Measurements from ENCODE around the gene KCNT2. TPM values are rescaled to one million over a fixed set of nuclear protein-coding genes. Genes with fewer than 3 reads are reported as not detected.

Gene KCNT2
- total and polyA plus RNA-seq, 2 experiments from 2014 or later, result 0.14 to 0.32 TPM

- H3K36me3 ChIP-seq (ENCODE audit: low read depth), result no peaks in the 10 kb centered on the region
- H4K20me1 ChIP-seq (ENCODE audit: insufficient read depth), result no peaks in the 10 kb centered on the region
- TF ChIP-seq EZH2phosphoT487 (IDR thresholded peaks at IDR 0.05; ENCODE audit: insufficient read depth, low read depth) (no peak), EZH2 (IDR thresholded peaks at IDR 0.05; ENCODE audit: insufficient read depth, poor library complexity, severe bottlenecking) (no peak)
- no peak overlapping the region for H3K4me2 ChIP-seq (ENCODE audit: unreplicated experiment)
- in situ Hi-C loops (cut with MboI), result no loop called here
- no peaks in the 10 kb centered on the region for H3K9me3 ChIP-seq (ENCODE audit: low read depth)
- no peak overlapping the region; the same call in 1 of the 2 replicates for H2AFZ ChIP-seq
- H3K79me2 ChIP-seq (ENCODE audit: insufficient read depth), result no peaks in the 10 kb centered on the region
- H3K4me3 ChIP-seq, result no peak overlapping the region
- no peaks in the 10 kb centered on the region for H3K4me1 ChIP-seq (ENCODE audit: insufficient read depth)
- H3F3A ChIP-seq (ENCODE audit: insufficient read depth), result no peaks in the 10 kb centered on the region
- no peak overlapping the region for H3K27ac ChIP-seq
- H3K9ac ChIP-seq, result no peak overlapping the region
- H3K27me3 ChIP-seq (replicated peaks; ENCODE audit: insufficient read depth), result no peaks in the 10 kb centered on the region
- 64 to 67% methylated on average over 8 of the region's 8 CpGs for WGBS, 2 experiments (ENCODE audit: low coverage in 1 of 2, low lambda C conversion rate in 2 of 2, missing lambda C conversion rate in 2 of 2)
- peak; percentile 57 for DNase-seq
- H3K9me2 ChIP-seq (ENCODE audit: insufficient read depth), result no peaks in the 10 kb centered on the region
These were observed 290.4 kb downstream of the KCNT2 start for GRCh38 chr1:196317535-196318522.

- H3K27me3 ChIP-seq (replicated peaks; ENCODE audit: insufficient read depth), result no peaks in the 10 kb centered on the region
- H3K27ac ChIP-seq, result no peak overlapping the region
- H3K9ac ChIP-seq, result no peak overlapping the region
- 93 to 96% methylated on average over 1 of the region's 1 CpG for WGBS, 2 experiments (ENCODE audit: low coverage in 1 of 2, low lambda C conversion rate in 2 of 2, missing lambda C conversion rate in 2 of 2)
- no peak overlapping the region for H3K4me2 ChIP-seq (ENCODE audit: unreplicated experiment)
- in situ Hi-C loops (cut with MboI), result no loop called here
- H3K9me2 ChIP-seq (ENCODE audit: insufficient read depth), result no peaks in the 10 kb centered on the region
- no peaks in the 10 kb centered on the region for H3F3A ChIP-seq (ENCODE audit: insufficient read depth)
- DNase-seq, result no peak
- no peaks in the 10 kb centered on the region for H3K79me2 ChIP-seq (ENCODE audit: insufficient read depth)
- no peaks in the 10 kb centered on the region for H4K20me1 ChIP-seq (ENCODE audit: insufficient read depth)
- H3K4me1 ChIP-seq (ENCODE audit: insufficient read depth), result no peaks in the 10 kb centered on the region
- TF ChIP-seq EZH2phosphoT487 (IDR thresholded peaks at IDR 0.05; ENCODE audit: insufficient read depth, low read depth) (no peak), EZH2 (IDR thresholded peaks at IDR 0.05; ENCODE audit: insufficient read depth, poor library complexity, severe bottlenecking) (no peak)
- no peak overlapping the region for H2AFZ ChIP-seq
- no peaks in the 10 kb centered on the region for H3K9me3 ChIP-seq (ENCODE audit: low read depth)
- no peaks in the 10 kb centered on the region for H3K36me3 ChIP-seq (ENCODE audit: low read depth)
- no peak overlapping the region for H3K4me3 ChIP-seq
These were observed 295.5 kb downstream of the KCNT2 start for GRCh38 chr1:196312739-196313138.

GRCh38 chr1:196309386-196309785, 298.9 kb downstream of the KCNT2 start:
- no peak overlapping the region for H2AFZ ChIP-seq
- no peaks in the 10 kb centered on the region for H3K36me3 ChIP-seq (ENCODE audit: low read depth)
- H3K27me3 ChIP-seq (replicated peaks; ENCODE audit: insufficient read depth), result no peaks in the 10 kb centered on the region
- in situ Hi-C loops (cut with MboI), result loop anchor here (10.0 kb wide), 1 partner anchor 165 kb away; no protein-coding TSS in a partner anchor
- TF ChIP-seq EZH2phosphoT487 (IDR thresholded peaks at IDR 0.05; ENCODE audit: insufficient read depth, low read depth) (no peak), EZH2 (IDR thresholded peaks at IDR 0.05; ENCODE audit: insufficient read depth, poor library complexity, severe bottlenecking) (no peak)
- H3F3A ChIP-seq (ENCODE audit: insufficient read depth), result no peaks in the 10 kb centered on the region
- H3K4me1 ChIP-seq (ENCODE audit: insufficient read depth), result no peaks in the 10 kb centered on the region
- WGBS, 2 experiments (ENCODE audit: low coverage in 1 of 2, low lambda C conversion rate in 2 of 2, missing lambda C conversion rate in 2 of 2), result 75% methylated on average over 1 of the region's 1 CpG
- no peaks in the 10 kb centered on the region for H4K20me1 ChIP-seq (ENCODE audit: insufficient read depth)
- H3K79me2 ChIP-seq (ENCODE audit: insufficient read depth), result no peaks in the 10 kb centered on the region
- no peak overlapping the region for H3K27ac ChIP-seq
- no peak overlapping the region for H3K4me3 ChIP-seq
- H3K9me2 ChIP-seq (ENCODE audit: insufficient read depth), result no peaks in the 10 kb centered on the region
- H3K4me2 ChIP-seq (ENCODE audit: unreplicated experiment), result no peak overlapping the region
- DNase-seq, result peak; percentile 63
- H3K9me3 ChIP-seq (ENCODE audit: low read depth), result no peaks in the 10 kb centered on the region
- H3K9ac ChIP-seq, result no peak overlapping the region

- Histone ChIP-seq H3K9me3 (ENCODE audit: low read depth) (no peaks in the 10 kb centered on the region), H3K9me2 (ENCODE audit: insufficient read depth) (no peaks in the 10 kb centered on the region), H3K4me2 (ENCODE audit: unreplicated experiment) (no peak overlapping the region), H3K27me3 (replicated peaks; ENCODE audit: insufficient read depth) (no peaks in the 10 kb centered on the region), H4K20me1 (ENCODE audit: insufficient read depth) (no peaks in the 10 kb centered on the region), H3K9ac (no peak overlapping the region), H3K4me1 (ENCODE audit: insufficient read depth) (no peaks in the 10 kb centered on the region), H3K79me2 (ENCODE audit: insufficient read depth) (no peaks in the 10 kb centered on the region), H2AFZ (no peak overlapping the region), H3K36me3 (ENCODE audit: low read depth) (no peaks in the 10 kb centered on the region), H3F3A (ENCODE audit: insufficient read depth) (no peaks in the 10 kb centered on the region), H3K27ac (no peak overlapping the region), H3K4me3 (no peak overlapping the region)
- TF ChIP-seq EZH2 (IDR thresholded peaks at IDR 0.05; ENCODE audit: insufficient read depth, poor library complexity, severe bottlenecking), result no peak
- TF ChIP-seq EZH2phosphoT487 (IDR thresholded peaks at IDR 0.05; ENCODE audit: insufficient read depth, low read depth), result no peak
- no peak for DNase-seq
- in situ Hi-C loops (cut with MboI), result loop anchor here (10.0 kb wide), 1 partner anchor 163 kb away; no protein-coding TSS in a partner anchor
- WGBS, 2 experiments (ENCODE audit: low coverage in 1 of 2, low lambda C conversion rate in 2 of 2, missing lambda C conversion rate in 2 of 2), result 95 to 96% methylated on average over 1 of the region's 1 CpG
These were observed 300.1 kb downstream of the KCNT2 start for GRCh38 chr1:196308176-196308575.
